Activated naive CD4-positive, alpha-beta T cell treated with anti-CD3 and anti-CD28 coated beads, Interleukin-2, amount 50 U/mL, for 16 hours (primary cell): ENCODE measurements around the gene GRK5.

Experiments
- DNase-seq: peaks from one replicate; pipeline ENCODE4 v3.0.0-alpha.2; 2020

GRK5 gene

GRCh38 chr10:119466076-119466475 lies 258.7 kb downstream of the GRK5 start:
- DNase-seq, result no peak

GRCh38 chr10:119466655-119467054 lies 259.3 kb downstream of the GRK5 start:
- no peak for DNase-seq

- DNase-seq, result no peak
Measured at GRCh38 chr10:119468542-119469324, 261.4 kb downstream of the GRK5 start.

- no peak for DNase-seq
Measured at GRCh38 chr10:119469325-119469707, 261.9 kb downstream of the GRK5 start.

GRCh38 chr10:119469846-119470245 lies 262.5 kb downstream of the GRK5 start:
- DNase-seq, result no peak

- DNase-seq, result no peak
Measured at GRCh38 chr10:119470920-119471702, 263.7 kb downstream of the GRK5 start.

GRCh38 chr10:119473771-119474170 lies 266.4 kb downstream of the GRK5 start:
- no peak for DNase-seq

GRCh38 chr10:119474606-119475005 lies 267.2 kb downstream of the GRK5 start:
- no peak for DNase-seq

GRCh38 chr10:119477444-119477843 lies 270.1 kb downstream of the GRK5 start:
- no peak for DNase-seq

GRCh38 chr10:119478111-119478802 lies 270.9 kb downstream of the GRK5 start:
- no peak for DNase-seq

- DNase-seq, result no peak
Measured at GRCh38 chr10:119478811-119479341, 271.5 kb downstream of the GRK5 start.

- DNase-seq, result no peak
Measured at GRCh38 chr10:119479532-119479931, 272.2 kb downstream of the GRK5 start.

GRCh38 chr10:119480667-119481066 lies 273.3 kb downstream of the GRK5 start:
- DNase-seq, result no peak

GRCh38 chr10:119481781-119482426 lies 274.5 kb downstream of the GRK5 start:
- DNase-seq, result no peak

GRCh38 chr10:119483001-119483400 lies 275.6 kb downstream of the GRK5 start:
- no peak for DNase-seq

GRCh38 chr10:119483839-119484238 lies 276.5 kb downstream of the GRK5 start:
- DNase-seq, result no peak

- no peak for DNase-seq
Measured at GRCh38 chr10:119488675-119489074, 281.3 kb downstream of the GRK5 start.

- DNase-seq, result no peak
Measured at GRCh38 chr10:119489991-119490326, 282.6 kb downstream of the GRK5 start.

- DNase-seq, result no peak
Measured at GRCh38 chr10:119491966-119492757, 284.8 kb downstream of the GRK5 start.

- DNase-seq, result no peak
Measured at GRCh38 chr10:119493155-119493554, 285.8 kb downstream of the GRK5 start.

- DNase-seq, result no peak
Measured at GRCh38 chr10:119494236-119495020, 287.1 kb downstream of the GRK5 start.
